GOT3 (cell line): ENCODE results near the gene FANCC.

ENCODE experiments used
- DNase-seq: peaks from one replicate; lab custom pipeline; 2025; ENCODE audit warnings: mixed read lengths; lab: John Stamatoyannopoulos, UW

FANCC gene

GRCh38 chr9:95120781-95121370, 196.6 kb downstream of the FANCC start:
- no peak for DNase-seq

- DNase-seq: no peak
Measured at GRCh38 chr9:95118596-95118995, 198.9 kb downstream of the FANCC start.

- no peak for DNase-seq
Measured at GRCh38 chr9:95116808-95117204, 200.7 kb downstream of the FANCC start.

- DNase-seq: no peak
Measured at GRCh38 chr9:95116002-95116807, 201.3 kb downstream of the FANCC start.

GRCh38 chr9:95115104-95115503, 202.4 kb downstream of the FANCC start:
- DNase-seq: no peak

GRCh38 chr9:95112436-95113280, 204.9 kb downstream of the FANCC start:
- DNase-seq: no peak

GRCh38 chr9:95111716-95112115, 205.8 kb downstream of the FANCC start:
- DNase-seq: no peak

- DNase-seq: no peak
Measured at GRCh38 chr9:95110921-95111525, 206.5 kb downstream of the FANCC start.

GRCh38 chr9:95109456-95109855, 208.1 kb downstream of the FANCC start:
- DNase-seq: no peak

- DNase-seq: no peak
Measured at GRCh38 chr9:95108777-95109176, 208.7 kb downstream of the FANCC start.

GRCh38 chr9:95107976-95108375, 209.5 kb downstream of the FANCC start:
- no peak for DNase-seq

GRCh38 chr9:95107001-95107749, 210.3 kb downstream of the FANCC start:
- DNase-seq: no peak

- no peak for DNase-seq
Measured at GRCh38 chr9:95105519-95106287, 211.8 kb downstream of the FANCC start.

- DNase-seq: no peak
Measured at GRCh38 chr9:95104980-95105379, 212.5 kb downstream of the FANCC start.

GRCh38 chr9:95104581-95104960, 212.9 kb downstream of the FANCC start:
- no peak for DNase-seq

- no peak for DNase-seq
Measured at GRCh38 chr9:95103871-95104580, 213.5 kb downstream of the FANCC start.

- DNase-seq: no peak
Measured at GRCh38 chr9:95103281-95103771, 214.2 kb downstream of the FANCC start.

- no peak for DNase-seq
Measured at GRCh38 chr9:95102572-95102971, 214.9 kb downstream of the FANCC start.

GRCh38 chr9:95102001-95102433, 215.5 kb downstream of the FANCC start:
- no peak for DNase-seq

- DNase-seq: no peak
Measured at GRCh38 chr9:95101326-95101725, 216.2 kb downstream of the FANCC start.
